OCI-LY3 (cell line): ENCODE results near the gene CHTF18.

Experiments used
- CTCF ChIP-seq: fragments of 200-600, 300-600 bp; sonication (generic); IDR thresholded peaks from 2 replicates; pipeline ENCODE4 v1.5.1; 2014; ENCODE audit warnings: antibody characterized with exemption, low read length, low read depth
- EZH2phosphoT487 ChIP-seq: fragments of 200-600 bp; shearing (Covaris generic); IDR thresholded peaks from 2 replicates; pipeline ENCODE4 v1.6.1; 2018; ENCODE audit warnings: antibody characterized with exemption, mixed run types, low read depth

- TF ChIP-seq CTCF (no peak), EZH2phosphoT487 (no peak)
Measured at GRCh38 chr16:764848-765487, 23.5 kb upstream of the CHTF18 start.
